ENCODE measurements around the gene SYT13.

GRCh38 chr11:45204761-45205160, 81.4 kb downstream of the SYT13 start:
- TF ChIP-seq, protein P1, sequence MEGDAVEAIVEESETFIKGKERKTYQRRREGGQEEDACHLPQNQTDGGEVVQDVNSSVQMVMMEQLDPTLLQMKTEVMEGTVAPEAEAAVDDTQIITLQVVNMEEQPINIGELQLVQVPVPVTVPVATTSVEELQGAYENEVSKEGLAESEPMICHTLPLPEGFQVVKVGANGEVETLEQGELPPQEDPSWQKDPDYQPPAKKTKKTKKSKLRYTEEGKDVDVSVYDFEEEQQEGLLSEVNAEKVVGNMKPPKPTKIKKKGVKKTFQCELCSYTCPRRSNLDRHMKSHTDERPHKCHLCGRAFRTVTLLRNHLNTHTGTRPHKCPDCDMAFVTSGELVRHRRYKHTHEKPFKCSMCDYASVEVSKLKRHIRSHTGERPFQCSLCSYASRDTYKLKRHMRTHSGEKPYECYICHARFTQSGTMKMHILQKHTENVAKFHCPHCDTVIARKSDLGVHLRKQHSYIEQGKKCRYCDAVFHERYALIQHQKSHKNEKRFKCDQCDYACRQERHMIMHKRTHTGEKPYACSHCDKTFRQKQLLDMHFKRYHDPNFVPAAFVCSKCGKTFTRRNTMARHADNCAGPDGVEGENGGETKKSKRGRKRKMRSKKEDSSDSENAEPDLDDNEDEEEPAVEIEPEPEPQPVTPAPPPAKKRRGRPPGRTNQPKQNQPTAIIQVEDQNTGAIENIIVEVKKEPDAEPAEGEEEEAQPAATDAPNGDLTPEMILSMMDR (IDR thresholded peaks at IDR 0.05), result no peak
- no peak for TF ChIP-seq POLR2A (IDR thresholded peaks at IDR 0.05)
